OCI-LY7 (cell line): ENCODE data around the gene THYN1.

Experiments
- EZH2phosphoT487 ChIP-seq: fragments of 200-600 bp; sonication (generic); IDR thresholded peaks from 2 replicates; pipeline ENCODE4 v1.6.1; 2018; ENCODE audit warnings: low read depth, borderline replicate concordance, mild to moderate bottlenecking, mixed run types, antibody characterized with exemption, low read length, moderate library complexity, mixed read lengths
- TF ChIP-seq, protein P1 (sequence below): fragments of 200-600 bp; sonication (generic); conservative IDR thresholded peaks from 2 replicates; pipeline ENCODE4 v1.5.1; 2014; ENCODE audit warnings: mild to moderate bottlenecking, antibody characterized with exemption, low read length, moderate library complexity, mixed read lengths

DNA sequence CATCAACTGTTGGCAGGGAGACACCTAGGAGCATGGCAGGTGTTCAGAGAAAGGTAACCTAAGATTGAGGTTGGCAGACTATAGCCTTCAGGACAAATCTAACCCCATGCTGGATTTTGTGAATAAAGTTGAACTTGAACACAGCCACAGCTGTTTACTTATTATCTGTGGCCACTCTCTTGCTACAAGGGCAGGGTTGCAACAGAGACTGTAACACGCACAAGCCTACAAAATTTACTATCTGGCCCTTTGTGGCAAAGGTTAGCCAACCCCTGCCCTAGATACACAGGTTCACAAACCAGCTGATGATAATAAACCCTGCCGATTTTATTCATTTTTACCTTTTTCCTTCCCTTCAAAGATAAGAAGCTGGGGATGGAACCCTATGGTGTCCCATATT, 2.5 kb downstream of the THYN1 start:
- TF ChIP-seq, protein P1, sequence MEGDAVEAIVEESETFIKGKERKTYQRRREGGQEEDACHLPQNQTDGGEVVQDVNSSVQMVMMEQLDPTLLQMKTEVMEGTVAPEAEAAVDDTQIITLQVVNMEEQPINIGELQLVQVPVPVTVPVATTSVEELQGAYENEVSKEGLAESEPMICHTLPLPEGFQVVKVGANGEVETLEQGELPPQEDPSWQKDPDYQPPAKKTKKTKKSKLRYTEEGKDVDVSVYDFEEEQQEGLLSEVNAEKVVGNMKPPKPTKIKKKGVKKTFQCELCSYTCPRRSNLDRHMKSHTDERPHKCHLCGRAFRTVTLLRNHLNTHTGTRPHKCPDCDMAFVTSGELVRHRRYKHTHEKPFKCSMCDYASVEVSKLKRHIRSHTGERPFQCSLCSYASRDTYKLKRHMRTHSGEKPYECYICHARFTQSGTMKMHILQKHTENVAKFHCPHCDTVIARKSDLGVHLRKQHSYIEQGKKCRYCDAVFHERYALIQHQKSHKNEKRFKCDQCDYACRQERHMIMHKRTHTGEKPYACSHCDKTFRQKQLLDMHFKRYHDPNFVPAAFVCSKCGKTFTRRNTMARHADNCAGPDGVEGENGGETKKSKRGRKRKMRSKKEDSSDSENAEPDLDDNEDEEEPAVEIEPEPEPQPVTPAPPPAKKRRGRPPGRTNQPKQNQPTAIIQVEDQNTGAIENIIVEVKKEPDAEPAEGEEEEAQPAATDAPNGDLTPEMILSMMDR, result no peak
- TF ChIP-seq EZH2phosphoT487, result no peak
